Measurements from ENCODE around the gene ENOX1. TPM values are rescaled to one million over a fixed set of nuclear protein-coding genes. Genes with fewer than 3 reads are reported as not detected.

Gene ENOX1
- total and polyA plus RNA-seq, 9 of the 15 experiments (the other 6 are each of a cell fraction or from before 2014, with no cell fraction given), result not detected

- 6% methylated on average over 4 of the region's 4 CpGs for WGBS (ENCODE audit: insufficient coverage, low coverage, missing lambda C conversion rate)
- H3K4me1 ChIP-seq (replicated peaks in 1 of 2; ENCODE audit: control insufficient read depth in 2 of 2, insufficient read depth in 2 of 2, low read length in 2 of 2), result no peaks in the 10 kb centered on the region
- ATAC-seq (no peak), DNase-seq (ENCODE audit: extremely low read depth in 1 of 4, low spot score in 3 of 4) (no peak), FAIRE-seq (no peak)
- H3K9ac ChIP-seq (ENCODE audit: insufficient read depth in 1 of 2, low read depth in 2 of 2, low read length in 2 of 2), result no peak overlapping the region
- no peaks in the 10 kb centered on the region for H3K9me3 ChIP-seq (replicated peaks; ENCODE audit: control insufficient read depth, insufficient read depth, low read depth, low read length)
- ChIA-PET POLR2A (no interaction called here), CTCF (ENCODE audit: low intra/inter-chr PET ratio) (no interaction called here)
- H3K27me3 ChIP-seq (ENCODE audit: control insufficient read depth in 2 of 2, insufficient read depth in 2 of 2, low read length in 2 of 2), result no peaks in the 10 kb centered on the region
- no TSS peak for BruUV-seq (replicated peaks)
- TF ChIP-seq ZBTB2 (IDR thresholded peaks at IDR 0.05) (no peak), HMGXB4 (CRISPR knock-in tag; IDR thresholded peaks at IDR 0.05) (no peak), BMI1 (IDR thresholded peaks at IDR 0.05; ENCODE audit: low read length) (no peak), PKNOX1 (IDR thresholded peaks at IDR 0.05) (no peak), CUX1 (CRISPR knock-in tag; IDR thresholded peaks at IDR 0.05) (no peak)
- H2AFZ ChIP-seq (ENCODE audit: low read depth, low read length), result no peak overlapping the region
- no peaks in the 10 kb centered on the region for H3K36me3 ChIP-seq (ENCODE audit: control insufficient read depth, insufficient read depth, low read length)
- H3K4me2 ChIP-seq (ENCODE audit: insufficient read depth, low read length), result no peak overlapping the region
- no peaks in the 10 kb centered on the region for H3K9me1 ChIP-seq (ENCODE audit: control insufficient read depth, insufficient read depth, low read length)
- no peaks in the 10 kb centered on the region for H4K20me1 ChIP-seq (replicated peaks; ENCODE audit: control insufficient read depth, insufficient read depth, low read length)
- no peak overlapping the region for H3K27ac ChIP-seq (ENCODE audit: extremely low read depth, low read depth, low read length)
- H3K4me3 ChIP-seq, result no peak overlapping the region
- intact Hi-C loops (cut with micrococcal nuclease), result no loop called here
- in situ Hi-C loops (cut with MboI), result no loop called here
- no peaks in the 10 kb centered on the region for H3K79me2 ChIP-seq (ENCODE audit: control insufficient read depth, insufficient read depth, low read length)
These were observed 396.8 kb downstream of the ENOX1 start for GRCh38 chr13:43389983-43390382.
